BJ (cell line): ENCODE data around the gene MR1. TPM values are rescaled to one million over a fixed set of nuclear protein-coding genes. Genes with fewer than 3 reads are reported as not detected.
"Not testable (repeated sequence)": the region's sequence is repeated elsewhere in the genome, so short reads cannot be mapped to it uniquely, and the experiment has no call there.

Experiments used
- CTCF ChIA-PET: fragments of 350-600 bp; formaldehyde crosslinking; extraction: SDS; loops from one replicate; lab custom pipeline; 2021; ENCODE audit warnings: antibody characterized with exemption, inconsistent platforms; lab: Yijun Ruan, JAX
- POLR2A ChIA-PET: fragments of 300-600 bp; sonication (Branson Sonifier 250); formaldehyde crosslinking; extraction: SDS; loops from one replicate; lab custom pipeline; 2021; ENCODE audit warnings: antibody characterized with exemption; lab: Charles Lee
- DNase-seq: peaks from one replicate; pipeline ENCODE4 v3.0.0-alpha.2; 2011; ENCODE audit warnings: low read depth
- H3K27me3 ChIP-seq: 2 replicates; pipeline ENCODE4 v1.6.0; 2011; ENCODE audit warnings: low read length; ENCODE audit not compliant: control insufficient read depth, insufficient read depth
- H3K36me3 ChIP-seq: 2 replicates; pipeline ENCODE4 v1.5.1; 2011; ENCODE audit warnings: low read length; ENCODE audit not compliant: control insufficient read depth, insufficient read depth
- H3K4me3 ChIP-seq: 2 replicates; pipeline ENCODE4 v1.5.1; 2011; ENCODE audit warnings: low read depth, mild to moderate bottlenecking, control low read depth, low read length
- polyA plus RNA-seq: library from polyadenylated mRNA; depleted of rRNA; stranded (reverse); fragments of >200 nt; gene quantifications from 2 replicates; pipeline ENCODE4 v1.2.3, GENCODE V29; 2011
- TF ChIP-seq, protein P1 (sequence below): IDR thresholded peaks from 2 replicates; pipeline ENCODE4 v1.5.1; 2011; ENCODE audit warnings: low read depth, mild to moderate bottlenecking, control low read depth, inconsistent platforms, low read length, moderate library complexity; ENCODE audit not compliant: insufficient read depth

Gene MR1
- polyA plus RNA-seq, 1 experiment = 25.0 TPM

DNA sequence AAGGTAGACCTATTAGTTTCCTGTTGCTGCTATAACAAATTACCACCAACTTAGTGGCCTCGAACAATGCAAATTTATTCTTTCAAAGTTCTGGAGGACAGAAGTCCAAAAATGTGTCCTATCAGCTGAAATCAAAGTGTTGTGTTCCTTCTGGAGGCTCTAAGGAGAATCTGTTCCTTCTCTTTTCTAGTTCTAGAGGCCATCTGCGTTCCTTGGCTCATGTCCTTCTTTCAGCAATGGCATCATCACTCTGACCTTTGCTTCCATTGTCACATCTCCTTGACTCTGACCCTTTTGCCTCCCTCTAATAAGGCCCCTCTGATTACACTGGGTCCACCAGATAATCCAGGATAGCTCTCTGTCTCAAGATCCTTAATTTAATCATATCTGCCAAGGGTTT is 1.2 kb upstream of the MR1 start:
- CTCF ChIA-PET = interaction anchor here (1.1 to 13.7 kb wide), 2 partner anchors 69 to 109 kb away, joined by 3 to 130 read pairs; no protein-coding TSS in a partner anchor
- H3K4me3 ChIP-seq = no peak overlapping the region
- POLR2A ChIA-PET = interaction anchor here (0.6 kb wide), 1 partner anchor 18 kb away, joined by 4 read pairs; no protein-coding TSS in a partner anchor
- H3K27me3 ChIP-seq = no peaks in the 10 kb centered on the region
- H3K36me3 ChIP-seq = peaks cover 1% of the 10 kb centered on the region; the same call in 1 of the 2 replicates
- TF ChIP-seq, protein P1, sequence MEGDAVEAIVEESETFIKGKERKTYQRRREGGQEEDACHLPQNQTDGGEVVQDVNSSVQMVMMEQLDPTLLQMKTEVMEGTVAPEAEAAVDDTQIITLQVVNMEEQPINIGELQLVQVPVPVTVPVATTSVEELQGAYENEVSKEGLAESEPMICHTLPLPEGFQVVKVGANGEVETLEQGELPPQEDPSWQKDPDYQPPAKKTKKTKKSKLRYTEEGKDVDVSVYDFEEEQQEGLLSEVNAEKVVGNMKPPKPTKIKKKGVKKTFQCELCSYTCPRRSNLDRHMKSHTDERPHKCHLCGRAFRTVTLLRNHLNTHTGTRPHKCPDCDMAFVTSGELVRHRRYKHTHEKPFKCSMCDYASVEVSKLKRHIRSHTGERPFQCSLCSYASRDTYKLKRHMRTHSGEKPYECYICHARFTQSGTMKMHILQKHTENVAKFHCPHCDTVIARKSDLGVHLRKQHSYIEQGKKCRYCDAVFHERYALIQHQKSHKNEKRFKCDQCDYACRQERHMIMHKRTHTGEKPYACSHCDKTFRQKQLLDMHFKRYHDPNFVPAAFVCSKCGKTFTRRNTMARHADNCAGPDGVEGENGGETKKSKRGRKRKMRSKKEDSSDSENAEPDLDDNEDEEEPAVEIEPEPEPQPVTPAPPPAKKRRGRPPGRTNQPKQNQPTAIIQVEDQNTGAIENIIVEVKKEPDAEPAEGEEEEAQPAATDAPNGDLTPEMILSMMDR = no peak
- DNase-seq = no peak

- TF ChIP-seq, protein P1 = no peak
- Histone ChIP-seq H3K4me3 (peak overlapping the region; percentile 47), H3K36me3 (peaks cover 1% of the 10 kb centered on the region; the same call in 1 of the 2 replicates), H3K27me3 (no peaks in the 10 kb centered on the region)
- POLR2A ChIA-PET = interaction anchor here (0.5 to 0.6 kb wide), 2 partner anchors 18 to 72 kb away, joined by 4 to 5 read pairs; no protein-coding TSS in a partner anchor
- CTCF ChIA-PET = interaction anchor here (1.1 to 13.7 kb wide), 2 partner anchors 68 to 108 kb away, joined by 3 to 130 read pairs; no protein-coding TSS in a partner anchor
- no peak for DNase-seq
These were observed 520 bp upstream of the MR1 start for GRCh38 chr1:181033128-181033798.

- H3K4me3 ChIP-seq, DNase-seq, H3K36me3 ChIP-seq, H3K27me3 ChIP-seq, POLR2A ChIA-PET: not testable (repeated sequence)
- CTCF ChIA-PET = interaction anchor here (0.6 to 13.7 kb wide), 3 partner anchors 13 to 106 kb away, joined by 3 to 130 read pairs (median 3); partner anchors contain the start of gene STX6
These were observed 1.4 kb downstream of the MR1 start for GRCh38 chr1:181035210-181035609.

GRCh38 chr1:181036107-181036836 is 2.5 kb downstream of the MR1 start:
- Histone ChIP-seq H3K4me3 (no peak overlapping the region), H3K36me3 (peaks cover 1% of the 10 kb centered on the region; the same call in 1 of the 2 replicates), H3K27me3 (no peaks in the 10 kb centered on the region)
- DNase-seq = no peak
- ChIA-PET POLR2A (no interaction called here), CTCF (interaction anchor here (0.6 to 13.7 kb wide), 3 partner anchors 14 to 105 kb away, joined by 3 to 130 read pairs (median 3); partner anchors contain the start of gene STX6)
- TF ChIP-seq, protein P1 = no peak

GRCh38 chr1:181037386-181037785 is 3.6 kb downstream of the MR1 start:
- no peaks in the 10 kb centered on the region for H3K27me3 ChIP-seq
- POLR2A ChIA-PET = no interaction called here
- CTCF ChIA-PET = interaction anchor here (0.7 to 13.7 kb wide), 13 partner anchors 14 to 128 kb away, joined by 3 to 130 read pairs (median 4); partner anchors contain the start of gene STX6

More at GRCh38 chr1:181037386-181037785, 3.6 kb downstream of the MR1 start:
- no peak for DNase-seq
- TF ChIP-seq, protein P1 = no peak
- Histone ChIP-seq H3K36me3 (peaks cover 1% of the 10 kb centered on the region; the same call in 1 of the 2 replicates), H3K4me3 (no peak overlapping the region)
